Adrenal gland (tissue), 12 donors: Measurements from ENCODE around the gene MAD1L1. TPM values are rescaled to one million over a fixed set of nuclear protein-coding genes. Genes with fewer than 3 reads are reported as not detected.

ENCODE experiments used
- DNase-seq, 7 donors: peaks; one replicate each; pipeline ENCODE4 v3.0.0-alpha.2; 2019 to 2020
- H3K27ac ChIP-seq, 5 donors: fragments of 200-600 bp; sonication (generic) in 4 of 5; 1 replicate in 3 of 5; 2 replicates in 2 of 5; pipeline versions ENCODE4 v1.5.1 to v1.8.0; 2016 to 2020; ENCODE audit warnings: mild to moderate bottlenecking in 1 of 5
- H3K27me3 ChIP-seq: fragments of 200-600 bp; 2 replicates; pipeline ENCODE4 v1.8.0; 2021
- H3K36me3 ChIP-seq, 2 donors: fragments of 200-600 bp; replicated peaks in 1 of 2; 1 replicate in 1 of 2; 2 replicates in 1 of 2; pipeline versions ENCODE4 v1.5.1 to v1.8.0; 2018 to 2022
- H3K4me1 ChIP-seq, 2 donors: fragments of 200-600 bp; replicated peaks in 1 of 2; 1 replicate in 1 of 2; 2 replicates in 1 of 2; pipeline versions ENCODE4 v1.5.1 to v1.8.0; 2018 to 2021
- H3K4me3 ChIP-seq, 4 donors: fragments of 200-600 bp; sonication (generic) in 3 of 4; one replicate each; pipeline ENCODE4 v1.5.1; 2016 to 2018
- H3K9me3 ChIP-seq, 3 donors: fragments of 200-600 bp; sonication (generic) in 1 of 3; replicated peaks in 1 of 3; 1 replicate in 2 of 3; 2 replicates in 1 of 3; pipeline versions ENCODE4 v1.5.1 to v1.8.0; 2016 to 2021
- POLR2A ChIP-seq, 2 donors: fragments of 450-650 bp; IDR thresholded peaks; one replicate each; pipeline ENCODE4 v1.6.1; 2017; ENCODE audit warnings: antibody characterized with exemption in 2 of 2, mild to moderate bottlenecking in 2 of 2, moderate library complexity in 1 of 2
- WGBS, 4 donors: extraction: QIAGEN DNeasy Blood & Tissue Kit in 2 of 4; methylation state at CpG; one replicate each; pipeline versions ENCODE4 v1.1.5 to v1.1.7; 2013 to 2017; 5-methylcytosine and 5-hydroxymethylcytosine counted together
- intact Hi-C, 2 donors: fragments of 100-400 bp; cut with DNase I; formaldehyde crosslinking; loops; one replicate each; pipeline versions ENCODE4 v1.14.1 to v1.15.0; 2022 to 2023
- polyA plus RNA-seq, 3 donors: library from polyadenylated mRNA; stranded (reverse); fragments of 200-250 nt in 2 of 3; fragments of 350-450 nt in 1 of 3; fragmentation: Illumina TruSeq in 1 of 3; extraction: RNeasy Lipid Tissue Mini Kit (QIAGEN cat#74804) in 1 of 3; gene quantifications; one replicate each; pipeline ENCODE4 v1.2.3, GENCODE V29; 2013 to 2014
- total RNA-seq, 9 donors: library from RNA; depleted of rRNA in 4 of 9; stranded (reverse); fragments of >200 nt in 4 of 9; fragments of 120-200 nt in 1 of 9; fragmentation: NEBNext Ultra II Directional in 1 of 9; extraction: Animal tissue kit (Norgen Biotek cat#: 25700) in 1 of 9; gene quantifications; one replicate each; pipeline versions ENCODE4 v1.1.0 to v1.2.4, GENCODE V29; 2013 to 2023
- TF ChIP-seq, protein P1 (sequence below), 6 experiments: fragments of 450-650 bp in 4 of 6; fragments of 200-600 bp in 2 of 6; sonication (generic) in 1 of 6; IDR thresholded peaks; 1 replicate in 5 of 6; 2 replicates in 1 of 6; pipeline versions ENCODE4 v1.5.1 to v1.8.0; 2016 to 2021; ENCODE audit warnings: antibody characterized with exemption in 6 of 6, mild to moderate bottlenecking in 2 of 6, moderate library complexity in 1 of 6
- donor health status: healthy with polysubstance abuse.
- donor health status: Bipolar disorder and iron deficiency.
- donor health status: DM: yes; HTN: yes; CAD: no.
- donor health status: DM: no; HTN: no; CAD: no.
- donor health status: DM: no; HTN: no; CAD: no.
- donor health status: DM: yes; HTN: yes; CAD: no.

MAD1L1 gene
- total and polyA plus RNA-seq, 12 donors: 6.7 to 87.7 (median 28.9) TPM

DNA sequence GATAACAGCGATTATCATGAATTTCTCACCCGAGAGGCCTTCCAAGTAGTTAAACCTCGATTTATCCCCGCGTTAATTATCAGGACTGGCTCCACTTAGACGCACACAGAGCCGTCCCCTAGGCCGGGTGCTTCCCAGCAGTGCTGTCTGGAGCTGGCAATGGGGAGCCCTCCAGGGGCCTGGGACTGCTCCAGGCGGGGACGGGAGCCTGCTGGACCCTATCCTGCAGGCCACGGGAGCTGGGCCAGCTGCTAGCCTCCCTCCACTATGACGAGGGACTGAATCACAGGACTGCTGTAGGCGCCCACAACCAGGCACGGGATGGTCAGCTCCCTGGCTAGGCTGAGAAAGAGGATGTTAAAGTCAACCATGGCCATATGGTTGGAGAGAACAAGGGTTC lies 333.5 kb downstream of the MAD1L1 start:
- H3K27ac ChIP-seq: no peak overlapping the region
- WGBS, 4 donors: 79 to 94% (median 85%) methylated on average over 13 to 14 of the region's 14 CpGs
- TF ChIP-seq, protein P1, sequence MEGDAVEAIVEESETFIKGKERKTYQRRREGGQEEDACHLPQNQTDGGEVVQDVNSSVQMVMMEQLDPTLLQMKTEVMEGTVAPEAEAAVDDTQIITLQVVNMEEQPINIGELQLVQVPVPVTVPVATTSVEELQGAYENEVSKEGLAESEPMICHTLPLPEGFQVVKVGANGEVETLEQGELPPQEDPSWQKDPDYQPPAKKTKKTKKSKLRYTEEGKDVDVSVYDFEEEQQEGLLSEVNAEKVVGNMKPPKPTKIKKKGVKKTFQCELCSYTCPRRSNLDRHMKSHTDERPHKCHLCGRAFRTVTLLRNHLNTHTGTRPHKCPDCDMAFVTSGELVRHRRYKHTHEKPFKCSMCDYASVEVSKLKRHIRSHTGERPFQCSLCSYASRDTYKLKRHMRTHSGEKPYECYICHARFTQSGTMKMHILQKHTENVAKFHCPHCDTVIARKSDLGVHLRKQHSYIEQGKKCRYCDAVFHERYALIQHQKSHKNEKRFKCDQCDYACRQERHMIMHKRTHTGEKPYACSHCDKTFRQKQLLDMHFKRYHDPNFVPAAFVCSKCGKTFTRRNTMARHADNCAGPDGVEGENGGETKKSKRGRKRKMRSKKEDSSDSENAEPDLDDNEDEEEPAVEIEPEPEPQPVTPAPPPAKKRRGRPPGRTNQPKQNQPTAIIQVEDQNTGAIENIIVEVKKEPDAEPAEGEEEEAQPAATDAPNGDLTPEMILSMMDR (IDR thresholded peaks at IDR 0.05): no peak
- TF ChIP-seq POLR2A (IDR thresholded peaks at IDR 0.05): no peak
- no peaks in the 10 kb centered on the region for H3K36me3 ChIP-seq
- no peaks in the 10 kb centered on the region for H3K27me3 ChIP-seq
- no peak for DNase-seq
- intact Hi-C loops: no loop called here
- H3K4me3 ChIP-seq: no peak overlapping the region
- no peaks in the 10 kb centered on the region for H3K4me1 ChIP-seq
- H3K9me3 ChIP-seq: no peaks in the 10 kb centered on the region

DNA sequence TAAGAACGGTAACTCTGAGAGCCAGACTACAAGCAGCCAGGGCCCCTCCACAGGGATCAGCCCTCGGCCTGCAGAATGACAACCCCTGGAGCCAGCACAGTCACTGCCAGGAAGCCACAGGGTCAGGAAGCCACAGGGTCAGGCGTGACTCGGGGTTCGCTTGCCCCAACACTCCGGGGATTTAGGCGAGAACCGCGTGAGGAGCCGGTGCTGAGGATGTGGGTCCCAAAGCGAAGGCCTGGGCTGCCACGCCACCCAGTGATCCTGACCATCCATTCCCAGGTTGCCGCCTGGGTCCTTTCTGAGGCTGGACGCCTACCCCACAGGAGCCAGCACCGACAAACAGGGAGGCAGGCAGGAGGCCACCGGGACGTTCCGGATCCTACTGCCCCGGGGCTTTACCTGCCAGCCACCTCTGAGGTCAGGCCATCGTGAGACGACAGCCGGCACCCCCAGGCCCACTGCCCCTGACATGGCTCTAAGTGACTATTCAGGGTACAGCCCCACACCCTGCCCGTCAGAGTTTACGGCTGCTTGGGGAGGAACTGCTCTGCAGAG lies 334.0 kb downstream of the MAD1L1 start:
- 88 to 96% (median 92%) methylated on average over 9 to 24 of the region's 24 CpGs for WGBS, 4 donors
- TF ChIP-seq, protein P1 (IDR thresholded peaks at IDR 0.05): no peak
- TF ChIP-seq POLR2A (IDR thresholded peaks at IDR 0.05): no peak
- Histone ChIP-seq H3K27me3 (no peaks in the 10 kb centered on the region), H3K36me3 (no peaks in the 10 kb centered on the region), H3K9me3 (no peaks in the 10 kb centered on the region), H3K4me3 (no peak overlapping the region), H3K27ac (no peak overlapping the region), H3K4me1 (no peaks in the 10 kb centered on the region)
- no peak for DNase-seq
- intact Hi-C loops: no loop called here

DNA sequence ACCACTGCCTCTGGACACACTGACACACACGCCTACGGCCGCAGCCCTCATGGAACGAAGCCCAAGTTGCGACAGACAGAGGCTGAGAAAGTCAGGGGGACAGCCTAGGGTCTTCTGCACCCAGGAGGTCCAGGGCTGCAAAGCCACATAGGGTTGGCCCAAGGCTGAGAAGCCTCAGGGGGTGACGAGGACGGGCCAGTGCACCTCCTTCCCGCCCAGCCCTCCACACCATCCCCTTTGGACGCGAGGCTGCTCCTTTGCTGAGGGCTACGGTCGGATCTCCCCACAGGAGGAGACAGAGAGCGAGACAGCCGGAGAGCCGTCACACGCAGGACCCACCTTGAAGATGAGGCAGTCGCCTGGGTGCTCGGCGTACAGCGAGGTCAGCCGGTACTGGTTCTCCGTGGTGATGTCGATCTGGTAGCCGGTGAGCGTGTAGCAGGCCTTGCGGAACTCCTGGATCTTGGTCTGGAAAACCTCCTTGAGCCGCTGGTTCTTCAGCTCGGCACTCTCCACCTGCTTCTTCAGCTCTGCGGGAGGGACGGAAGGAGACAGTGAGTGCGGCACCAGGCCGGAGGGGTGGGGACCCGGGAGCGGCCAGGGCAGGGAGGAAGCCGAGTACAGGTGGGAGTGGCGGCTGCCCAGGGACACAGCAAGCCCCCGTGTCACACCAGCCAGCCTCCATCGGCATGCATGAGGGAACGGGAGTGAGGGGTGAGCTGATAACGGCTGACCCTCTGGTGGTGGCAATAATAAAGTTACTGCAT lies 334.7 kb downstream of the MAD1L1 start:
- DNase-seq: no peak
- WGBS, 4 donors: 95 to 97% (median 95%) methylated on average over 32 to 40 of the region's 40 CpGs
- Histone ChIP-seq H3K9me3 (no peaks in the 10 kb centered on the region), H3K36me3 (no peaks in the 10 kb centered on the region), H3K27ac (no peak overlapping the region), H3K27me3 (no peaks in the 10 kb centered on the region), H3K4me3 (no peak overlapping the region), H3K4me1 (no peaks in the 10 kb centered on the region)
- intact Hi-C loops: no loop called here
- TF ChIP-seq, protein P1 (IDR thresholded peaks at IDR 0.05): no peak
- no peak for TF ChIP-seq POLR2A (IDR thresholded peaks at IDR 0.05)

DNA sequence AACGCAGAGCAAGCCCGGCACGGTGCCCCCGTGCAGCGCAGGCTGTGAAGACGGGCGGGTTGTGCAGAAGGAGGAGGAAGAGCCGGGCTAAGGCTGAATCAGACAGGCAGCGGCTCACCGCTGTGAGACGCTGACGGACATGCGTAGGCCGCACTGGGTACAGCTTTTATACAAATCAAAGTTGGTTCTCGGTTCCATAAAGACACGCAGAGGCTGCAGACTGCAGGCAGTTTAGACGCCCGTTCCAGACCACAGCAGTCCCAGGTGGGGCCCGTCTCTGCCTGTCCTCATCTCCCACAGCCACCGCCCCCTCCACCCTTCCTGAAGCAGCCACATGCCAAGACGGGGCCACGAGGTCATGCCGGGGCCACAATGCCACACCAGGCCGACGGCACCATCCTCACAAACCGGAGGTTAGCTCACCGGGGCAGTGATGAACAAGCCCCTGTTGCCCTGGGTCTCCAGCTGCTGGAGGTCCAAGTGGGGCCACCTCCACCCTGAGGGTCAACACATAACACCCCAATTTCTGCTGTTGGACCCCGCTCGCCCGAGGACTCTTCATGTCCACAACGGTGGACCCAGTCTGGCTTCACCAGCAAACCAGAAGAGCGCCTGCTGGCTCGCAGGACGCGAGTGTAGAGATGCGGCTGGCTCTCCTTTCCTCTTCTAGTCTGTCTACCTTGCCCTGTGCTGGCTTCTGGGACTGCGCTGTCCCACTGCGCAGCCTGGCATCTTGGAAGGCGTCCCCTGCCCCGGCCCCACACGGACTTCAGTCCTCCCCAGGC lies 335.5 kb downstream of the MAD1L1 start:
- no peak for DNase-seq
- H3K4me3 ChIP-seq: no peak overlapping the region
- no peaks in the 10 kb centered on the region for H3K4me1 ChIP-seq
- 95 to 96% (median 96%) methylated on average over 37 to 41 of the region's 41 CpGs for WGBS, 4 donors
- intact Hi-C loops: no loop called here
- H3K27me3 ChIP-seq: no peaks in the 10 kb centered on the region
- TF ChIP-seq, protein P1 (IDR thresholded peaks at IDR 0.05): no peak
- no peak for TF ChIP-seq POLR2A (IDR thresholded peaks at IDR 0.05)
- H3K9me3 ChIP-seq: no peaks in the 10 kb centered on the region
- H3K36me3 ChIP-seq: no peaks in the 10 kb centered on the region
- H3K27ac ChIP-seq: no peak overlapping the region
